Subcutaneous adipose tissue (tissue), 4 donors: ENCODE data around the gene CCDC136. TPM values are rescaled to one million over a fixed set of nuclear protein-coding genes. Genes with fewer than 3 reads are reported as not detected.

Experiments
- total RNA-seq, 4 donors: library from RNA; depleted of rRNA; stranded (reverse); fragments of >200 nt; gene quantifications; one replicate each; pipeline ENCODE4 v1.1.0, GENCODE V29; 2016
- TF ChIP-seq, protein P1 (sequence below): fragments of 450-650 bp; IDR thresholded peaks from one replicate; pipeline ENCODE4 v1.5.1; 2016; ENCODE audit warnings: low read depth, mild to moderate bottlenecking, control low read depth, antibody characterized with exemption, moderate library complexity

Gene CCDC136
- total RNA-seq, 4 donors from 2014 or later = 2.6 to 6.6 (median 3.1) TPM

DNA sequence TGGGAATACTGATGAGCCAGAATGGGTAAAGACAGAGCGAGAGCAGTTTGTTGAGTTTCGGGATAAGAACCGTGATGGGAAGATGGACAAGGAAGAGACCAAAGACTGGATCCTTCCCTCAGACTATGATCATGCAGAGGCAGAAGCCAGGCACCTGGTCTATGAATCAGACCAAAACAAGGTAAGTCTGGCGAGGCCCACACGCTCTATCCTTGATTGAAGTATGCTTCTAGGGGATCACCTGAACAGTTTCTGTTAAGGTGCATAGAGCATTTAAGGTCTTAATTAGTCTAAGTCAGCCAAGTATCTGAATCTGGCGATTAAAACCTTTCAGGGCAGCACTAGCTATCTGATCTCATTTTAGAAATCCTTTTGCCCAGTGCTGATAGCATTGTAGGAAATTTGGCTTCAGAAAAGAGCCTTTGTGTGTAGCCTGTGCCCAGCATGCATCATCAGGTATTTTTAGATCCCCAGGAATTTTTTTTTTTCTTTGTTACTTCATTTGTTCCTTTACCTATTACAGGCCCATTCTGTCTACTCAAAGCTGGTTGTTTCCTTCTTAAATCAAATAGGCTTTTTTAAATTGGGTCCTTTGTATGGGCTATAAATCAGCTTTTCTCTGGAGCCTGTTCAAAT is 24.2 kb upstream of the CCDC136 start:
- TF ChIP-seq, protein P1, sequence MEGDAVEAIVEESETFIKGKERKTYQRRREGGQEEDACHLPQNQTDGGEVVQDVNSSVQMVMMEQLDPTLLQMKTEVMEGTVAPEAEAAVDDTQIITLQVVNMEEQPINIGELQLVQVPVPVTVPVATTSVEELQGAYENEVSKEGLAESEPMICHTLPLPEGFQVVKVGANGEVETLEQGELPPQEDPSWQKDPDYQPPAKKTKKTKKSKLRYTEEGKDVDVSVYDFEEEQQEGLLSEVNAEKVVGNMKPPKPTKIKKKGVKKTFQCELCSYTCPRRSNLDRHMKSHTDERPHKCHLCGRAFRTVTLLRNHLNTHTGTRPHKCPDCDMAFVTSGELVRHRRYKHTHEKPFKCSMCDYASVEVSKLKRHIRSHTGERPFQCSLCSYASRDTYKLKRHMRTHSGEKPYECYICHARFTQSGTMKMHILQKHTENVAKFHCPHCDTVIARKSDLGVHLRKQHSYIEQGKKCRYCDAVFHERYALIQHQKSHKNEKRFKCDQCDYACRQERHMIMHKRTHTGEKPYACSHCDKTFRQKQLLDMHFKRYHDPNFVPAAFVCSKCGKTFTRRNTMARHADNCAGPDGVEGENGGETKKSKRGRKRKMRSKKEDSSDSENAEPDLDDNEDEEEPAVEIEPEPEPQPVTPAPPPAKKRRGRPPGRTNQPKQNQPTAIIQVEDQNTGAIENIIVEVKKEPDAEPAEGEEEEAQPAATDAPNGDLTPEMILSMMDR = no peak

DNA sequence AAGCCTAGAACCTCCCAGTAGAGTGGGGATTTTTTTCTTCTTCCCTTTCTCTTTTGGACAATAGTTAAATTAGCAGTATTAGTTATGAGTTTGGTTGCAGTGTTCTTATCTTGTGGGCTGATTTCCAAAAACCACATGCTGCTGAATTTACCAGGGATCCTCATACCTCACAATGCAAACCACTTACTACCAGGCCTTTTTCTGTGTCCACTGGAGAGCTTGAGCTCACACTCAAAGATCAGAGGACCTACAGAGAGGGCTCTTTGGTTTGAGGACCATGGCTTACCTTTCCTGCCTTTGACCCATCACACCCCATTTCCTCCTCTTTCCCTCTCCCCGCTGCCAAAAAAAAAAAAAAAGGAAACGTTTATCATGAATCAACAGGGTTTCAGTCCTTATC is 21.5 kb upstream of the CCDC136 start:
- TF ChIP-seq, protein P1 = no peak

DNA sequence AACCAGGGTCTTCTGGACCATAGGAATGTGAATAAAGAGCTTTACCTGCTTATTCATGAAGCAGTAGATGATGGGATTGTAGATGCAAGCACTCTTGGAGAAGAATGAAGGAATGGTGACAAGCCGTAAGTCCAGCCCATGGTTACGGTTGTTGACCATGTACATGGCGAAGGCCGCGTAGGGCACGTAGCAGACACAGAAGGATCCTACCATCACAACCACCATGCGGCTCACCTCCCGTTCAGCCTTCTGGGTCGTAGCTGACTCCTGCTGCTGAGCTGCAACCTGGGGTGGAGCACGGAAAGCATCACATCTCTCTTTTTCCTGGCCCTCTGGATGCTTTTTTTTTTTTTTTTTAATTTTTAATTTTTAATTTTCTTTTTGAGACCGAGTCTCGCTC is 18.2 kb upstream of the CCDC136 start:
- TF ChIP-seq, protein P1 = no peak

DNA sequence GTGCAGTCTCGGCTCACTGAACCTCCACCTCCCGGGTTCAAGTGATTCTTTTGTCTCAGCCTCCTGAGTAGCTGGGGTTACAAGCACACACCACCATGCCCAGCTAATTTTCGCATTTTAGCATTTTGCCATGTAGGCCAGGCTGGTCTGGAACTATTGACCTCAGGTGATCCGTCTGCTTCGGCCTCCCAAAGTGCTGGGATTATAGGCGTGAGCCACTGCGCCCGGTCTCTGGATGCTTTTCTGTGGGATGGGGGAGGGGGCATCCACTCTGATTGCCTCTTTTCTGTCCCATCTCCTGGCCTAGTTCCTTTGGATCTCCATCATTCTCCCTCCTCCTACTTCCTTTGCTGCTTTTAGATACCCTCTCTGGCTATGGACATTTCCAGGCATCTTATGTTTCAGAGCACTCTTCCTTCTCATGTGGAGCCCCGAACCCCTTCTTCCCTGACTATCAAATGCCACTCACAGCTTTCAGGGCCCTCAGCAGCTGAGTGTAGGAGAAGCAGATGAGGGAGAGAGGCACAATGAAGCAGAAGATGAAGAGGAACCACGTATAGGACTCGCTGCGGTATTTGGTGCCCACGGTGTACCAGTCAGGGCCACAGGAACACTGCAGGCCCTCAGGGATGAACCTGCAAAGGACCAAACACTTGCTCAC is 17.6 kb upstream of the CCDC136 start:
- TF ChIP-seq, protein P1 = no peak

DNA sequence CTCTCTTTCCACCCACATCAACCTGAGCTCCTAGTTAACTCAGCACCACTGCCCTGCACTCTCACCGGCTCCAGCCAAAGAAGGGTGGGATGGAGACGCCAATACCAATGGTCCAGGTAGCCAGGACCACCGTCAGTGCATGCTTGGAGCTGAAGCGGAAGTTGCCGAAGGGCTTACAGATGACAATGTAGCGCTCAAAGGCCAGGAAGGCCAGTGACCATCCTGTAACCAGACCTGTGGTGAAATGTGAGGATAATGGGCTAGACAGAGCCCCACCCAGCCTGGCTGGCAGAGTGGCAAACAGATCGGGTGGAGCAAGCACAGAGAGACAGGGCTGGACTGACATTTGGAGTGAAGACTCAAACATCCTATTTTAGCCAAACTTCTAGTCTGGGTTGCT is 16.8 kb upstream of the CCDC136 start:
- TF ChIP-seq, protein P1 = no peak

DNA sequence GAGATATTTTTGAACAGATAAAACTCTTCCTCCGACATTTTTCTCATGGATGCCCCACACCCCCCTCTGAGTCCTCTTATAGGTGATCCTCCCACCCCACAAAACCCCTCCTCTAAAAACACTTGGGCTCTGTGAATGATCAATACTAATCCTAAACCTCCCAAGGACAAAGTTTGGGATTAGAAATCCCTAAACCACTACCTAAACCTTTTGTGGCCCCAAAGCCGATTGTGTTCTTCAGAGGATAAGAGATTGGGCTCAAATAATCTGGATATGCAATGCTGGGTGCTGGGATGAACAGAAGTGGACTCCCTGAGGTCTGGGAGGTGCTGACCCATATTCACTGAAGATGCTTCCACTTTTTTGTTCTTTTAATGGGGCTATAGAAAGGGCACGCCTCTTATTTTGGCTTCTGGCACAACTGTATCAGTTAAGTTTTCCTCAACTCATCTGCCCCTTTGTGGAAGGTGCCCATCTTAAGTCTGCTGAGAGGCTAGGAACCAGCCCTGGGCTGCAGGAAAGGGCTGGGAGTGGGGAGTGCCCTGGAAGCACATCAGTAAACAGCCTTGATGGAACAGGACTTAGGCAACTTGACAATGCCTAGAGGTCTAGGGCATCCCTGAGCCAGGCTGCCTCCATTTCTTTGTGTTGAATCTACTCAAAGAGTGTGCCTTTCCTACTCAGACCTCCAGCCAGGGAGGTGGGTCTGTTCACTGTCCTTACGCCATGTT is 15.9 kb upstream of the CCDC136 start, which contains the start of gene OPN1SW:
Gene OPN1SW (minus strand): TSS at position 51 of the 731 bp plus-strand sequence. CDS start 13 bp downstream, at position 38.
- TF ChIP-seq, protein P1 = no peak
